GM19351 (cell line): ENCODE data around the gene SENP1.

Experiments used
- ATAC-seq: cut with Tn5 transposase; IDR thresholded peaks from one replicate; pipeline ENCODE4 v1.9.1; 2021; ENCODE audit warnings: mild to moderate bottlenecking, moderate library complexity; ENCODE audit not compliant: unreplicated experiment

The SENP1 gene

GRCh38 chr12:48037267-48037915 lies 68.5 kb downstream of the SENP1 start:
- ATAC-seq = no peak

DNA sequence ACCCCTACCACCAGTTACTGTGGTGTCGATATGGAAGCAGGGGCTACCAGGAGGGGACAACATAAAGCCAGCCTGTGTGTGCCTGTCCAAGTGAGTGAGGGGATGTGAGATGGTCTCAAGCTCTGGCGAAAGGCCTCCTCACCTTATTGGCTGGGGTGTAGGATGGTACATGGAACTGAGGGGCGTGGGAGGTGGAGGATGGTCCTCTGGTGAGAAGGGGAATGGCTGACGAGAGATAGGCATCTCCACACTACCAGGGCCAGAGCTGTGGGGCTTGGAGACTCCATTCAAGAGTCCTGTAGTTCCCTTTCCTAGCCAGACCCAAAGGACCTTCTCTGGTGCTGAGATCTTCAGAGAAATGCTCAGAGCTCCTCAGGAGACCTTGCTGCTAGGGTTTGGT lies 69.1 kb downstream of the SENP1 start:
- ATAC-seq = no peak

- ATAC-seq = no peak
Measured at GRCh38 chr12:48034835-48035805, 70.8 kb downstream of the SENP1 start.

GRCh38 chr12:48033451-48033850 lies 72.4 kb downstream of the SENP1 start:
- no peak for ATAC-seq

DNA sequence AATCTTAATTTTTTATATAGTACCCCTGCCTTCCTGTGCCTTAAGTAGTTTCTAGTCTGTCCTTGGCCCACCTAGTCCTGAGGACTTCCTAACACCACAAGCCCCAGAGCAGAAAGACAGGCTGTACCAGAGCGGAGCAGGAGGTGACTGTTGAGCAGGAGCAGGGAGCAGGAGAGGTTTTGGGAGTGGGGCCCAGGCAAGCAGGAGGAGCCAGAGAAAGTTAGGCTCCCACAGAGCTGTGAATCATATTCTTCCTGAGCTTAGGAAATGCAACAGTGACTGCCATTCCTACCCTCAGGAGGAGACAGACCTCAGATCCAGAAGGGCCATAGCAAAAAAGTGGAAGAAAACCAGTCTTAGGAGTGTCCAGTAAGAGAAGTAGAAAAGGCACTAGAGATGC lies 73.3 kb downstream of the SENP1 start:
- no peak for ATAC-seq

DNA sequence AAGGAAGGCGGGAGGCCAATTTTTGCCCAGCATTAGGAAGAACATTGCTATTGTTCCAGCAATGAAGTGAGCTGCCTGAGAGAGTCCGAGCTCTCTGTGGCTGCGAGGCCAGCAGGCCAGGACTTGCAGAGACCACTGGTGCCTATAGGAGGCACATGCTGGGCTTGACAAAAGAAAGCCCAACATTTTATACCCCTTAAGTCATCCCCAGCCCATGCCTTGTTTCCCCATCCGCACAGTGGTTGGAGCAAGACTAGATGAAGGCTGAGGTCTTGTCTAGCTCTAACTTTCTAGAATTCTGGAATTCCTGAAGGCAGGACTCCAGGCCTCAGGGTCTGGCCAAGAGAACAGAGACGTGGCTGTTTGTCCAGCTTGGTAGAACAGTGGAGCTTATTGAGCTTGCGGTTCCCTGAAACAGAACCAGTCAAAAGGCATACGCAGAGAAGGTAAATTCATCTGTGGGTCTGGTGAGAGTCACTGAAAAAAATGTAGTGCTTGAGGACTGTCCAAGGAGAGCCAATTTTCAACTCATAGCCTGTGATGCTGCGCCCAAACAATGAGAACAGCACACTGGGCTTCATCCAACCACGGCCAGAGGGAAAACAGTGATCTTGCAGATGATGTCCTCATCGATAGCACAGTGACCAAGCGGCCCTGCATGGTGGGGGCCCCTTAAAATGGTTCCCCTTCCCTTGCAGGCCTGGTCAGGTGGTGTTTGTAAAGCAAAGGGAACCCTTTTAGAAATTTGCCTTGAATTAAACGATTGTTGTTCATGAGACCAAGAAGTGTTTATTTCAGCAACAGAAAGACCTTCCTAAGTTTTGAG lies 74.5 kb downstream of the SENP1 start:
- ATAC-seq = no peak

GRCh38 chr12:48030173-48030650 lies 75.7 kb downstream of the SENP1 start:
- no peak for ATAC-seq

GRCh38 chr12:48029491-48030172 lies 76.2 kb downstream of the SENP1 start:
- ATAC-seq = no peak

GRCh38 chr12:48028541-48029431 lies 77.1 kb downstream of the SENP1 start:
- no peak for ATAC-seq

- no peak for ATAC-seq
Measured at GRCh38 chr12:48027183-48028002, 78.5 kb downstream of the SENP1 start.

- no peak for ATAC-seq
Measured at GRCh38 chr12:48026060-48026827, 79.6 kb downstream of the SENP1 start.

GRCh38 chr12:48025281-48025680 lies 80.6 kb downstream of the SENP1 start:
- ATAC-seq = no peak

- ATAC-seq = no peak
Measured at GRCh38 chr12:48024735-48025134, 81.1 kb downstream of the SENP1 start.

DNA sequence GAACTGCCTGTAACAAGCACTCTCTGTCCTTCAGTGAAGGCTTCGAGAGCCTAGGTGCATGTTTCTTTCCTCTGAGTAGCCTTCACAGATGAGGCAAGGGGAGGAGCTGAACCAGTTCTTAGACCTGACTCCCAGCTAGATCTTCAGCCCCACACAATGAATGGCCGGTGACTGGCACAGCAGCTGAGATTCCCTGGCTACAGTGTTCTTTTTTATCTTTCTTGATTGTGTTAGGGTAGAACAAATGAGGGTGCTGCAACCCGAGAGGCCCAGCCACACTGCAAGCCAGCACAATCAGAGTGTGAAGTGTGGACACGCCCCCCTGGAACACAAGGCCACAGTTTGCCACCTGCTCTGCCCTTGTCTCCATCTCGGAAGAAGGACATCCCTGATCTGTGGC lies 82.5 kb downstream of the SENP1 start:
- ATAC-seq = no peak

- no peak for ATAC-seq
Measured at GRCh38 chr12:48022676-48023385, 83.0 kb downstream of the SENP1 start.

- no peak for ATAC-seq
Measured at GRCh38 chr12:48022180-48022521, 83.7 kb downstream of the SENP1 start.

DNA sequence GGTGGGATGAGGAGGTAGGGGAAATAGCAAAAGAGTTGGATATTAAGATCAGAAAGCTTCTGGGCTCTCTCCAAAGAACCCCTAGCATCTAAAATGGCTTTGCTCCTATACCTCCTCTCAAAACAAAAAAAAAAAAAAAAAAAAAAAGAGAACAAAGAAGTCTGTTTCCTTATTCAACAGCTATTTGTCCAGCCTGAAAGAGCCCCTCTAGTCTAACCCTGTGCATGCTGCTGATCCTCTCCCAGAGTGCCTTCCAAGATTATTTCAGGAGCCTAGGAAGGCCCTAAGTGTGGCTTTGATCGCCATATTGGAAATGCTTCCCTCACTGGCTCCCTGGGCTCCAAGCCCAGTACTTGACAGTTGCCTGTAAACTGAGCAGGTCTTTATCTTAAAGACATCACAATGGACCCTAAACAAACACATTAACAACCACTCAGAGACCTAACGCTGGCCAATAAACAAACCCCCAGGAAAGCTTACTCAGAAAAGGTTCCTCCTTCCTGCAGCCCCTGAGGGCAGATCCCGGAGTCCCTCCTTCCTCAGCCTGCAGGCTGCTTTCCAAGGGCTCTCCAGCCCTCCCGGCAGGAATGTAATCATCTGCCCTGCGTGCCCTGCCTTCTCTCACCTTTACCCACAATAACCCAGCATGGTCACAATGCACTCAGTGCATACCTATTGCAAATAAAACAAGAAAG lies 84.2 kb downstream of the SENP1 start:
- no peak for ATAC-seq
